Measurements from ENCODE around the gene MID1IP1. TPM values are rescaled to one million over a fixed set of nuclear protein-coding genes. Genes with fewer than 3 reads are reported as not detected.

The MID1IP1 gene, protein sequence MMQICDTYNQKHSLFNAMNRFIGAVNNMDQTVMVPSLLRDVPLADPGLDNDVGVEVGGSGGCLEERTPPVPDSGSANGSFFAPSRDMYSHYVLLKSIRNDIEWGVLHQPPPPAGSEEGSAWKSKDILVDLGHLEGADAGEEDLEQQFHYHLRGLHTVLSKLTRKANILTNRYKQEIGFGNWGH
- 32.8 TPM for total RNA-seq

DNA sequence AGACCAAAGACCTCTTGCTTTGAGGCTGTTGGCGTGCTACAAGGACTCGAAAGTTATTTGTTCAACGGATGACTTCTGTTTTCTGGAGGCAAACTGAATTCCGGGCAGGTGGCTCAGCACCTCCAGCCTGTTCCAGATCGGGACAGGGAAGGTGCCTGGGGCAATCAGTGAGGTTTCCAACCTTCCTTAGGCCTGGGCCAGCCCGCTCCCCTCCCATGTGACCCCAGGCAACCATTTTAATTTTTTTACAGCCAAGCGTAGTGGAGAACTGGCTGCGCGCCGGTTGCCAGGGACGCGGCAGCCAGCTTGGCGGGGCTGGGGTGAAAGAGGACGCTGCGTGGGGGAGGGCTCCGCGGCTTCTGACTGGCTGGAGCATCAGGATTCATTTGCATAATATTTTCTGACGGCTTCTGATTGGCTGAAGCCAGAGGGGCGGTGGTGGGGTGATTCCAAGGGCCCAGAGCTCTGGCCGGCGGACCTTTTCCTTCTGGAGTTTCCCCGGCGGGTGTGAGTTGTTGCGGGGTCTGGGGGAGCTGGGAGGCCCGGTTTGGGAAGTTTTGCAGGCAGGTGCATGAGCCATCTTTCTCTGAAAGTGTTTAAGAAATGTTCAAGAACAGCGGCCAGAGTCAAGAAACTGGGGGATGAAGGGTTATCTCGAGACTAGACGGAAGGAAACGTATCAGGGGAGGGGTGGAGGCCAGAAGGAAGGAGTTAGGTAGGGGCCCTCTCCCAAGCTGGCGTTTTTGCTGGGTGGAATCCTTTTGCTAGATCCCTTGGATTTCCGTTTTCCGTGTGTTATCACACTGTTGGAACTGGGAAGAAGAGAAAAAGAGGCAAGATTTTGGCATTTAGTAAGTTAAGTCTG lies at the start of gene MID1IP1:
TSS of gene MID1IP1 (plus strand) at position 479 of the 865 bp plus-strand sequence. CDS start 3,488 bp downstream, outside the sequence.

Other genes with a start within 250 kb of the MID1IP1 start
- 141 TPM for gene TSPAN7, start 239.9 kb upstream of the MID1IP1 start, total RNA-seq